ENCODE data around the gene DCHS2.

Gene DCHS2

DNA sequence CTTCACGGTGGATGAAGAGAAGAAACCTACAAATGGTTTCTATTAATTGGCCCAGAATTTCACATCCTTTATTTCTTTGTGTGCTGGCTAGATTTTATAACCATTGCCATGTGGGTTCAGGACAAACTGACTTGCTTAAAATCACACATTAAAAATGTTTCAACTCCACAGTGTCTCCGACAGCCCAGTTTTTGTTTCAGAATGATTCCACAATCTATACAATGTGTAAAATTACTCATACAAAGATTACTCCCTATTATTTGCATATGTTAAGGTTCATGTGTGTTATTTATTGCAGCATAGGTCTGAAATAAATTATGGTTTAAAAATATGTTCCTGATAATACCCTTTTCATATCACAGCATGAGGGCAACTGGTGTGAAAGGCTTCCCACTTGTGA, 20.6 kb downstream of the DCHS2 start:
- H3K9ac ChIP-seq (ENCODE audit: low read length), result no peak overlapping the region
- H2BK12ac ChIP-seq (ENCODE audit: low read length in 2 of 2), result no peak overlapping the region

DNA sequence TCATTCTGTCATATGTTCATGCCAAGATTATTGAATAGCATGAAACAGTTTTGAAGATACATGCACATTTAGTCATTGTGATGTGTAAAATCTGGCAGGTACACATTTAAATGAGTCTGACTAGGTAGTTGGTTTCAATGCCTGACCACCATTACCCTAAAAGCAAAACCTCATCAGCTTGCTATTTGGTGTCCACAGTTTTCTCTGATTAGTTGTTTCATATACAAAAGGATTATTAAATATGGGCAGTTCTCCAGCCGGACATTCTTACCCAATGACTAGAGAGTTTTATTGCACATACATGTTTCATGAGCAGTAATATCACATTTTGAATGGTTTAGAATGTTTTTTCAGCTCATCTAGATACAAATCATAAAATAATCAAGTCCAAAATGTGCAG, 23.7 kb downstream of the DCHS2 start:
- H3K4me1 ChIP-seq (ENCODE audit: control insufficient read depth, insufficient read depth, low read depth, low read length), result no peaks in the 10 kb centered on the region
- H2BK5ac ChIP-seq (ENCODE audit: low read depth, low read length, poor library complexity, severe bottlenecking), result no peak overlapping the region
- H3K4ac ChIP-seq (ENCODE audit: low read depth in 1 of 2, low read length in 2 of 2), result no peak overlapping the region
- H4K91ac ChIP-seq (ENCODE audit: low read length), result no peak overlapping the region
- H3K14ac ChIP-seq (ENCODE audit: low read length in 2 of 2), result no peak overlapping the region
- no peak overlapping the region for H3K27ac ChIP-seq (ENCODE audit: low read length, poor library complexity, severe bottlenecking)
- no peak overlapping the region for H3K23ac ChIP-seq (ENCODE audit: low read length in 2 of 2)
- H4K8ac ChIP-seq (ENCODE audit: low read length), result no peak overlapping the region
- no peak overlapping the region for H3K4me2 ChIP-seq (ENCODE audit: low read length, poor library complexity, severe bottlenecking)
- peaks cover 0 to 5% of the 10 kb centered on the region in 2 experiments for H3K27me3 ChIP-seq (ENCODE audit: control insufficient read depth in 1 of 2, insufficient read depth in 1 of 2, low read length in 2 of 2)
- H3K36me3 ChIP-seq (ENCODE audit: control insufficient read depth in 1 of 2, insufficient read depth in 2 of 2, low read depth in 1 of 2, low read length in 2 of 2), result no peaks in the 10 kb centered on the region
- no peak overlapping the region for H3K9ac ChIP-seq (ENCODE audit: low read length)
- no peak overlapping the region for H2AFZ ChIP-seq (ENCODE audit: low read depth, low read length)
- no peak for DNase-seq
- no peak overlapping the region for H2BK120ac ChIP-seq (ENCODE audit: low read depth, low read length)
- H3K4me3 ChIP-seq (ENCODE audit: insufficient read depth in 1 of 2, low read depth in 1 of 2, low read length in 2 of 2), result no peak overlapping the region
- H3K79me1 ChIP-seq (replicated peaks; ENCODE audit: low read length, poor library complexity, severe bottlenecking), result no peaks in the 10 kb centered on the region
- no CpG with 5 or more reads among the region's 1 CpG for WGBS
- no peak overlapping the region for H2BK15ac ChIP-seq (ENCODE audit: low read depth, poor library complexity, severe bottlenecking)
- H2AK5ac ChIP-seq (ENCODE audit: low read length, severe bottlenecking), result no peak overlapping the region
- no peaks in the 10 kb centered on the region for H3K9me3 ChIP-seq (ENCODE audit: control insufficient read depth, low read length)
- H3K18ac ChIP-seq (ENCODE audit: low read depth in 1 of 2, low read length in 2 of 2), result no peak overlapping the region
- H2BK12ac ChIP-seq (ENCODE audit: low read length in 2 of 2), result no peak overlapping the region

More for the DNA sequence above, 20.6 kb downstream of the DCHS2 start:
- no peak overlapping the region for H3K14ac ChIP-seq (ENCODE audit: low read length in 2 of 2)
- no peak overlapping the region for H3K18ac ChIP-seq (ENCODE audit: low read depth in 1 of 2, low read length in 2 of 2)
- no peak overlapping the region for H2AK5ac ChIP-seq (ENCODE audit: low read length, severe bottlenecking)
- H3K23ac ChIP-seq (ENCODE audit: low read length in 2 of 2), result no peak overlapping the region
- H3K4me1 ChIP-seq (ENCODE audit: control insufficient read depth, insufficient read depth, low read depth, low read length), result no peaks in the 10 kb centered on the region
- H4K8ac ChIP-seq (ENCODE audit: low read length), result no peak overlapping the region
- WGBS, result 0% methylated on average over 1 of the region's 2 CpGs
- H3K27me3 ChIP-seq (ENCODE audit: control insufficient read depth in 1 of 2, insufficient read depth in 1 of 2, low read length in 2 of 2), result peaks cover 0 to 7% of the 10 kb centered on the region in 2 experiments
- H3K27ac ChIP-seq (ENCODE audit: low read length, poor library complexity, severe bottlenecking), result no peak overlapping the region
- no peak for DNase-seq
- no peak overlapping the region for H2AFZ ChIP-seq (ENCODE audit: low read depth, low read length)
- H2BK120ac ChIP-seq (ENCODE audit: low read depth, low read length), result no peak overlapping the region
- H4K91ac ChIP-seq (ENCODE audit: low read length), result no peak overlapping the region
- H2BK15ac ChIP-seq (ENCODE audit: low read depth, poor library complexity, severe bottlenecking), result no peak overlapping the region
- H3K4me3 ChIP-seq (ENCODE audit: insufficient read depth in 1 of 2, low read depth in 1 of 2, low read length in 2 of 2), result no peak overlapping the region
- no peak overlapping the region for H3K4me2 ChIP-seq (ENCODE audit: low read length, poor library complexity, severe bottlenecking)
- no peaks in the 10 kb centered on the region for H3K36me3 ChIP-seq (ENCODE audit: control insufficient read depth in 1 of 2, insufficient read depth in 2 of 2, low read depth in 1 of 2, low read length in 2 of 2)
- no peak overlapping the region for H2BK5ac ChIP-seq (ENCODE audit: low read depth, low read length, poor library complexity, severe bottlenecking)
- H3K9me3 ChIP-seq (ENCODE audit: control insufficient read depth, low read length), result no peaks in the 10 kb centered on the region
- no peak overlapping the region for H3K4ac ChIP-seq (ENCODE audit: low read depth in 1 of 2, low read length in 2 of 2)
- H3K79me1 ChIP-seq (replicated peaks; ENCODE audit: low read length, poor library complexity, severe bottlenecking), result no peaks in the 10 kb centered on the region

DNA sequence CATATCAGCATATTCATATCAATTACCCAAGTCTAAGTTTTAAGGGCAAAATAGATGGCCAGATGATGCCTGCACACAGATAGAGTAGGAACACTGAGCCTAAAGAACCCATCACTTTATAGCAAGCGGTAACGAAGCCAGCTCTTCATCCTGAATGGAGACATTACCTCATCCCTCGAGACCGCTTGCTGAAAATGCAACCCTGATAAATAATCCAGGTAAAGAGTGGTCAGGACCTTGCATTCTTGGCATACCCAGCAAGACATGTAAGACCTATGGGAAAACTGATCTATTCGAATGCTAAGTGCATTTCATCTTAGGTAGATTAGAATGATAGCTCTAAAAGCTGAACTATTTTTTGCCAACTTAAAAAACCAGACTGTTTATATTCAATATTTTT, 25.3 kb downstream of the DCHS2 start:
- Histone ChIP-seq H2BK5ac (ENCODE audit: low read depth, low read length, poor library complexity, severe bottlenecking) (no peak overlapping the region), H3K79me1 (replicated peaks; ENCODE audit: low read length, poor library complexity, severe bottlenecking) (no peaks in the 10 kb centered on the region), H3K27ac (ENCODE audit: low read length, poor library complexity, severe bottlenecking) (no peak overlapping the region), H4K91ac (ENCODE audit: low read length) (no peak overlapping the region), H3K4me2 (ENCODE audit: low read length, poor library complexity, severe bottlenecking) (no peak overlapping the region), H3K9ac (ENCODE audit: low read length) (no peak overlapping the region), H2AK5ac (ENCODE audit: low read length, severe bottlenecking) (no peak overlapping the region), H3K14ac (ENCODE audit: low read length in 2 of 2) (no peak overlapping the region), H2AFZ (ENCODE audit: low read depth, low read length) (no peak overlapping the region), H3K4ac (ENCODE audit: low read depth in 1 of 2, low read length in 2 of 2) (no peak overlapping the region), H2BK12ac (ENCODE audit: low read length in 2 of 2) (no peak overlapping the region), H2BK15ac (ENCODE audit: low read depth, poor library complexity, severe bottlenecking) (no peak overlapping the region), H3K4me3 (ENCODE audit: insufficient read depth in 1 of 2, low read depth in 1 of 2, low read length in 2 of 2) (no peak overlapping the region), H3K4me1 (ENCODE audit: control insufficient read depth, insufficient read depth, low read depth, low read length) (no peaks in the 10 kb centered on the region), H3K23ac (ENCODE audit: low read length in 2 of 2) (no peak overlapping the region), H4K8ac (ENCODE audit: low read length) (no peak overlapping the region), H3K27me3 (ENCODE audit: control insufficient read depth in 1 of 2, insufficient read depth in 1 of 2, low read length in 2 of 2) (no peaks in the 10 kb centered on the region), H3K36me3 (ENCODE audit: control insufficient read depth in 1 of 2, insufficient read depth in 2 of 2, low read depth in 1 of 2, low read length in 2 of 2) (no peaks in the 10 kb centered on the region), H3K18ac (ENCODE audit: low read depth in 1 of 2, low read length in 2 of 2) (no peak overlapping the region), H2BK120ac (ENCODE audit: low read depth, low read length) (no peak overlapping the region), H3K9me3 (ENCODE audit: control insufficient read depth, low read length) (no peaks in the 10 kb centered on the region)
- DNase-seq, result no peak
- 90% methylated on average over 4 of the region's 5 CpGs for WGBS

DNA sequence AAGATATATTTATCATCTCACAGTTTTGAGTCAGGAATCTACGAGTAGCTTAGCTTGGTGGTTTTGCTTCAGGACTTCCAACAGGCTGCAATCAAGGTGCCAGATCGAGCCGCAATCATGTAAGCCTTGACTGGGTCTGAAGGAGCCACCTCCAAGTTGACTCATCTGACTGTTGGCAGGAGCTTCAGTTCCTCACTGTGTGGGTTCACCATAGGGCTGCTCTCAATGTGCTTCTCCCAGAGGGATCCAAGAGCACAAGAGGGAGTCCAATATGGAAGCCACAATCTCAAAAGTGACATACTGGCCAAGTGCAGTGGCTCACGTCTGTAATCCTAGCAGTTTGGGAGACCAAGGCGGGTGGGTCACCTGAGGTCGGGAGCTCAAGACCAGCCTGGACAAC, 26.5 kb downstream of the DCHS2 start:
- H2BK120ac ChIP-seq (ENCODE audit: low read depth, low read length), result no peak overlapping the region
- H3K4ac ChIP-seq (ENCODE audit: low read depth in 1 of 2, low read length in 2 of 2), result no peak overlapping the region
- H3K23ac ChIP-seq (ENCODE audit: low read length in 2 of 2), result no peak overlapping the region
- H3K14ac ChIP-seq (ENCODE audit: low read length in 2 of 2), result no peak overlapping the region
- H2AFZ ChIP-seq (ENCODE audit: low read depth, low read length), result no peak overlapping the region
- H3K9me3 ChIP-seq (ENCODE audit: control insufficient read depth, low read length), result no peaks in the 10 kb centered on the region
- no peak overlapping the region for H4K8ac ChIP-seq (ENCODE audit: low read length)
- H2BK15ac ChIP-seq (ENCODE audit: low read depth, poor library complexity, severe bottlenecking), result no peak overlapping the region
- H3K79me1 ChIP-seq (replicated peaks; ENCODE audit: low read length, poor library complexity, severe bottlenecking), result no peaks in the 10 kb centered on the region
- no peak overlapping the region for H3K18ac ChIP-seq (ENCODE audit: low read depth in 1 of 2, low read length in 2 of 2)
- no peak overlapping the region for H2BK5ac ChIP-seq (ENCODE audit: low read depth, low read length, poor library complexity, severe bottlenecking)
- no peak overlapping the region for H2AK5ac ChIP-seq (ENCODE audit: low read length, severe bottlenecking)
- DNase-seq, result no peak
- no peaks in the 10 kb centered on the region for H3K27me3 ChIP-seq (ENCODE audit: control insufficient read depth in 1 of 2, insufficient read depth in 1 of 2, low read length in 2 of 2)
- H3K4me2 ChIP-seq (ENCODE audit: low read length, poor library complexity, severe bottlenecking), result no peak overlapping the region
- 90% methylated on average over 6 of the region's 6 CpGs for WGBS
- H4K91ac ChIP-seq (ENCODE audit: low read length), result no peak overlapping the region
- no peaks in the 10 kb centered on the region for H3K36me3 ChIP-seq (ENCODE audit: control insufficient read depth in 1 of 2, insufficient read depth in 2 of 2, low read depth in 1 of 2, low read length in 2 of 2)
- no peak overlapping the region for H3K4me3 ChIP-seq (ENCODE audit: insufficient read depth in 1 of 2, low read depth in 1 of 2, low read length in 2 of 2)
- no peaks in the 10 kb centered on the region for H3K4me1 ChIP-seq (ENCODE audit: control insufficient read depth, insufficient read depth, low read depth, low read length)
- no peak overlapping the region for H3K9ac ChIP-seq (ENCODE audit: low read length)
- H2BK12ac ChIP-seq (ENCODE audit: low read length in 2 of 2), result no peak overlapping the region
- H3K27ac ChIP-seq (ENCODE audit: low read length, poor library complexity, severe bottlenecking), result no peak overlapping the region

Measured in mesenchymal stem cell (in vitro differentiated cells and primary cell).